Osteocyte (in vitro differentiated cells): ENCODE data around the gene ZBTB32. TPM values are rescaled to one million over a fixed set of nuclear protein-coding genes. Genes with fewer than 3 reads are reported as not detected.

Experiments
- DNase-seq: peaks from one replicate; pipeline ENCODE4 v3.0.0; 2021; ENCODE audit warnings: mixed read lengths; ENCODE audit not compliant: unreplicated experiment; ENCODE audit errors: extremely low spot score
- H3K27ac Mint-ChIP-seq: one replicate; pipeline ENCODE4 v1.8.0; 2021; ENCODE audit warnings: mild to moderate bottlenecking, mixed read lengths; ENCODE audit not compliant: unreplicated experiment
- H3K27me3 Mint-ChIP-seq: one replicate; pipeline ENCODE4 v1.8.0; 2021; ENCODE audit warnings: mixed read lengths; ENCODE audit not compliant: unreplicated experiment
- H3K36me3 Mint-ChIP-seq: one replicate; pipeline ENCODE4 v1.8.0; 2021; ENCODE audit warnings: mixed read lengths; ENCODE audit not compliant: unreplicated experiment
- H3K4me1 Mint-ChIP-seq: one replicate; pipeline ENCODE4 v1.8.0; 2021; ENCODE audit warnings: mixed read lengths; ENCODE audit not compliant: unreplicated experiment
- H3K4me3 Mint-ChIP-seq: one replicate; pipeline ENCODE4 v1.8.0; 2021; ENCODE audit warnings: mild to moderate bottlenecking, moderate library complexity, mixed read lengths; ENCODE audit not compliant: unreplicated experiment
- H3K9me3 Mint-ChIP-seq: one replicate; pipeline ENCODE4 v1.8.0; 2021; ENCODE audit warnings: mixed read lengths; ENCODE audit not compliant: unreplicated experiment
- total RNA-seq: library from RNA; stranded (reverse); gene quantifications from 2 replicates; pipeline ENCODE4 v1.2.1, GENCODE V29; 2021
- TF ChIP-seq, protein P1 (sequence below): fragments of 200-600 bp; sonication (generic); IDR thresholded peaks from 2 replicates; pipeline ENCODE4 v1.5.0; 2021; ENCODE audit warnings: antibody characterized with exemption, mild to moderate bottlenecking, moderate library complexity

ZBTB32 gene
- total RNA-seq, 1 donor from 2014 or later: not detected

GRCh38 chr19:35727956-35728706 is 23.8 kb downstream of the ZBTB32 start:
- H3K36me3 Mint-ChIP-seq: peaks cover 61% of the 10 kb centered on the region
- H3K4me1 Mint-ChIP-seq: no peaks in the 10 kb centered on the region
- H3K27me3 Mint-ChIP-seq: no peaks in the 10 kb centered on the region
- no peaks in the 10 kb centered on the region for H3K9me3 Mint-ChIP-seq
- DNase-seq: no peak
- H3K27ac Mint-ChIP-seq: no peak overlapping the region
- no peak overlapping the region for H3K4me3 Mint-ChIP-seq
- TF ChIP-seq, protein P1, sequence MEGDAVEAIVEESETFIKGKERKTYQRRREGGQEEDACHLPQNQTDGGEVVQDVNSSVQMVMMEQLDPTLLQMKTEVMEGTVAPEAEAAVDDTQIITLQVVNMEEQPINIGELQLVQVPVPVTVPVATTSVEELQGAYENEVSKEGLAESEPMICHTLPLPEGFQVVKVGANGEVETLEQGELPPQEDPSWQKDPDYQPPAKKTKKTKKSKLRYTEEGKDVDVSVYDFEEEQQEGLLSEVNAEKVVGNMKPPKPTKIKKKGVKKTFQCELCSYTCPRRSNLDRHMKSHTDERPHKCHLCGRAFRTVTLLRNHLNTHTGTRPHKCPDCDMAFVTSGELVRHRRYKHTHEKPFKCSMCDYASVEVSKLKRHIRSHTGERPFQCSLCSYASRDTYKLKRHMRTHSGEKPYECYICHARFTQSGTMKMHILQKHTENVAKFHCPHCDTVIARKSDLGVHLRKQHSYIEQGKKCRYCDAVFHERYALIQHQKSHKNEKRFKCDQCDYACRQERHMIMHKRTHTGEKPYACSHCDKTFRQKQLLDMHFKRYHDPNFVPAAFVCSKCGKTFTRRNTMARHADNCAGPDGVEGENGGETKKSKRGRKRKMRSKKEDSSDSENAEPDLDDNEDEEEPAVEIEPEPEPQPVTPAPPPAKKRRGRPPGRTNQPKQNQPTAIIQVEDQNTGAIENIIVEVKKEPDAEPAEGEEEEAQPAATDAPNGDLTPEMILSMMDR: no peak

- no peak overlapping the region for H3K27ac Mint-ChIP-seq
Observed at GRCh38 chr19:35729021-35729420, 24.7 kb downstream of the ZBTB32 start.

DNA sequence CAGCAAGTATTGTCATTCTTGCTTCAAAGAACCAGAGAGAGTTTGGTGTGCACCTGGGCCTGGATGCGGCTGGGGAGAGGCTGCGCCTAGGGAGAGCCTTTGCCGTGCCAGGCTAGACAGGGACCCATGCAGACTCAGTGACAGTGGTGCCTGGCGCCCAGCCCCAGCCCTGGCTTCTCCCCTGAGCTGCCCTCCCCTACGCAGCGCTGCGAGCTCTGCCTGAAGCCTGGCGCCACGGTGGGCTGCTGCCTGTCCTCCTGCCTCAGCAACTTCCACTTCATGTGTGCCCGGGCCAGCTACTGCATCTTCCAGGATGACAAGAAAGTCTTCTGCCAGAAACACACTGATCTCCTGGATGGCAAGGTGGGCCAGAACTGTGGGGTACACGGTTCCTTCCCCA is 25.4 kb downstream of the ZBTB32 start:
- H3K27ac Mint-ChIP-seq: no peak overlapping the region
- H3K27me3 Mint-ChIP-seq: no peaks in the 10 kb centered on the region
- no peaks in the 10 kb centered on the region for H3K4me1 Mint-ChIP-seq
- TF ChIP-seq, protein P1: no peak
- H3K36me3 Mint-ChIP-seq: peaks cover 60% of the 10 kb centered on the region
- H3K4me3 Mint-ChIP-seq: no peak overlapping the region
- no peak for DNase-seq
- no peaks in the 10 kb centered on the region for H3K9me3 Mint-ChIP-seq

More at GRCh38 chr19:35729021-35729420, 24.7 kb downstream of the ZBTB32 start:
- Mint-ChIP-seq H3K27me3 (no peaks in the 10 kb centered on the region), H3K36me3 (peaks cover 59% of the 10 kb centered on the region), H3K4me1 (no peaks in the 10 kb centered on the region), H3K9me3 (no peaks in the 10 kb centered on the region), H3K4me3 (no peak overlapping the region)
- TF ChIP-seq, protein P1: no peak
- no peak for DNase-seq

- no peak for DNase-seq
- no peaks in the 10 kb centered on the region for H3K27me3 Mint-ChIP-seq
- H3K4me1 Mint-ChIP-seq: no peaks in the 10 kb centered on the region
- no peaks in the 10 kb centered on the region for H3K9me3 Mint-ChIP-seq
- TF ChIP-seq, protein P1: no peak
- no peak overlapping the region for H3K27ac Mint-ChIP-seq
- no peak overlapping the region for H3K4me3 Mint-ChIP-seq
- H3K36me3 Mint-ChIP-seq: peaks cover 55% of the 10 kb centered on the region
Observed at GRCh38 chr19:35730326-35730725, 26.0 kb downstream of the ZBTB32 start.

DNA sequence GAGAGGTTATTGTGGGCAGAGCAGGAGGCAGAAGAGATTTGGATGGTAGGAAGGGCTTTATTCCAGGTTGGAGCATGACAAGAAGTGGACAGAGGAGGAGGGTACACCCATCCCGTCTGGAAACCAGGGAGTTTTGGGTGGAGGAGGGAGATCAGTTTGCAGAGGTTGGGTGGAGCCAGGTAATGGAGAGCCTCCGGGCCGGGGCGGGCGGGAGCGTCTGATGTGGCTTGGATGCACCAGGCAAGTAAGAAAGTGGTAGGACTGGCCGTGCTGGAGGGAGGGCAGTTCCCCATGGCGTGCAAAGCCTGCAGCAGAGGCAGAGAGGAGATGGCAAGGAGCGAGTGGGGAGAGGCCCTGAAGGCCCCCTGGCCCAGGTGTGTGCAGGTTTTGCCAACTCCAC is 27.0 kb downstream of the ZBTB32 start:
- Mint-ChIP-seq H3K4me1 (no peaks in the 10 kb centered on the region), H3K9me3 (no peaks in the 10 kb centered on the region), H3K36me3 (peaks cover 56% of the 10 kb centered on the region), H3K27ac (no peak overlapping the region), H3K4me3 (no peak overlapping the region), H3K27me3 (no peaks in the 10 kb centered on the region)
- TF ChIP-seq, protein P1: no peak
- DNase-seq: no peak
